SU-DHL-6 (cell line): Measurements from ENCODE around the gene NUB1.

Experiments
- H2AFZ ChIP-seq: fragments of 200-600 bp; sonication (generic); 2 replicates; pipeline ENCODE4 v1.6.1; 2014; ENCODE audit warnings: low read depth, mild to moderate bottlenecking, moderate library complexity, mixed read lengths, antibody characterized with exemption, low read length; ENCODE audit not compliant: severe bottlenecking
- H3F3A ChIP-seq: fragments of 200-600 bp; shearing (Covaris generic); 2 replicates; pipeline ENCODE4 v1.6.0; 2016; ENCODE audit warnings: antibody characterized with exemption, mild to moderate bottlenecking; ENCODE audit not compliant: insufficient read depth
- H3K27ac ChIP-seq: fragments of 200-600 bp; sonication (generic); 2 replicates; pipeline ENCODE4 v1.5.1; 2016; ENCODE audit warnings: low read depth, mild to moderate bottlenecking, low read length, moderate library complexity, mixed read lengths
- H3K27me3 ChIP-seq: fragments of 200-600 bp; sonication (generic), shearing (Covaris generic); 2 replicates; pipeline ENCODE4 v1.6.0; 2014; ENCODE audit warnings: mild to moderate bottlenecking, low read length
- H3K36me3 ChIP-seq: fragments of 200-600 bp; sonication (generic); 2 replicates; pipeline ENCODE4 v1.6.1; 2014; ENCODE audit warnings: mild to moderate bottlenecking, low read length, mixed read lengths
- H3K4me2 ChIP-seq: fragments of 300-600, 200-600 bp; shearing (Covaris generic), sonication (generic); 2 replicates; pipeline ENCODE4 v1.6.0; 2014; ENCODE audit warnings: low read length, low read depth, mild to moderate bottlenecking; ENCODE audit not compliant: poor library complexity, severe bottlenecking
- H3K4me3 ChIP-seq: fragments of 200-600 bp; sonication (generic); 2 replicates; pipeline ENCODE4 v1.5.1; 2014; ENCODE audit warnings: antibody characterized with exemption, low read length, mild to moderate bottlenecking, mixed read lengths; ENCODE audit not compliant: insufficient read depth, poor library complexity, severe bottlenecking
- H3K79me2 ChIP-seq: fragments of 200-600 bp; sonication (generic); 2 replicates; pipeline ENCODE4 v1.6.1; 2014; ENCODE audit warnings: mild to moderate bottlenecking, low read length, moderate library complexity; ENCODE audit not compliant: insufficient read depth
- H3K9ac ChIP-seq: fragments of 200-600 bp; sonication (generic); 2 replicates; pipeline ENCODE4 v1.7.0; 2014; ENCODE audit warnings: mild to moderate bottlenecking, low read length
- H3K9me2 ChIP-seq: fragments of 200-600 bp; sonication (generic); replicated peaks from 2 replicates; pipeline ENCODE4 v1.6.1; 2014; ENCODE audit warnings: low read length; ENCODE audit not compliant: insufficient read depth
- H3K9me3 ChIP-seq: fragments of 200-600 bp; sonication (generic); 2 replicates; pipeline ENCODE4 v1.6.1; 2014; ENCODE audit warnings: low read length, mixed read lengths; ENCODE audit not compliant: insufficient read depth
- H4K20me1 ChIP-seq: fragments of 200-600 bp; sonication (generic); 2 replicates; pipeline ENCODE4 v1.6.1; 2014; ENCODE audit warnings: low read depth, mild to moderate bottlenecking, antibody characterized with exemption, low read length, moderate library complexity, mixed read lengths
- EZH2phosphoT487 ChIP-seq: fragments of 200-600 bp; sonication (generic), shearing (Covaris generic); conservative IDR thresholded peaks from 2 replicates; pipeline ENCODE4 v1.6.1; 2018; ENCODE audit warnings: mild to moderate bottlenecking, antibody characterized with exemption, low read length, moderate library complexity, mixed read lengths
- TF ChIP-seq, protein P1 (sequence below): fragments of 200-600 bp; sonication (generic); IDR thresholded peaks from one replicate; pipeline ENCODE4 v1.5.1; 2017; ENCODE audit warnings: antibody characterized with exemption, mild to moderate bottlenecking, low read length, moderate library complexity; ENCODE audit not compliant: insufficient read depth, poor library complexity, severe bottlenecking

The NUB1 gene

DNA sequence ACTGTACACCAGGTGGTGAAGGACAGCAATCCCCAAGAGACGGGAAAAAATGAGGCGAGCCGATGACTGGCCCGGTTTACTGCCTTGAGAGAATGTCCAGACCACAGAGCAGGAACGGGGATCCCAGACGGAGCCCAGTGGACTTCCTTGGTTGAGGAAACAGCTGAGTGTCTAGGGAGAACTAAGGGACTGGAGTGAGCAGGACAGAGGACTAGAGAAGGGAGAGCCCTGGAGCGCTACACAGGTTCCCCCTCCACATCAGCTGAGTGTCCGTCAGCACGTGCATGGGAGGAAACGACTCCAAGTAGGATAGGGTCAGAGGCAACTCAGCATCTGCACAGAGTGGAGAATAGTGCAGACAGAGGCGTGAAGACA lies 75.3 kb downstream of the NUB1 start:
- no peaks in the 10 kb centered on the region for H3F3A ChIP-seq
- H3K4me2 ChIP-seq = no peak overlapping the region
- no peak overlapping the region for H3K4me3 ChIP-seq
- H4K20me1 ChIP-seq = no peaks in the 10 kb centered on the region
- no peaks in the 10 kb centered on the region for H3K79me2 ChIP-seq
- H3K9me3 ChIP-seq = no peaks in the 10 kb centered on the region; the same call in 1 of the 2 replicates
- H3K9me2 ChIP-seq = no peaks in the 10 kb centered on the region
- no peak overlapping the region for H2AFZ ChIP-seq
- no peak overlapping the region for H3K27ac ChIP-seq
- TF ChIP-seq EZH2phosphoT487 = no peak
- TF ChIP-seq, protein P1, sequence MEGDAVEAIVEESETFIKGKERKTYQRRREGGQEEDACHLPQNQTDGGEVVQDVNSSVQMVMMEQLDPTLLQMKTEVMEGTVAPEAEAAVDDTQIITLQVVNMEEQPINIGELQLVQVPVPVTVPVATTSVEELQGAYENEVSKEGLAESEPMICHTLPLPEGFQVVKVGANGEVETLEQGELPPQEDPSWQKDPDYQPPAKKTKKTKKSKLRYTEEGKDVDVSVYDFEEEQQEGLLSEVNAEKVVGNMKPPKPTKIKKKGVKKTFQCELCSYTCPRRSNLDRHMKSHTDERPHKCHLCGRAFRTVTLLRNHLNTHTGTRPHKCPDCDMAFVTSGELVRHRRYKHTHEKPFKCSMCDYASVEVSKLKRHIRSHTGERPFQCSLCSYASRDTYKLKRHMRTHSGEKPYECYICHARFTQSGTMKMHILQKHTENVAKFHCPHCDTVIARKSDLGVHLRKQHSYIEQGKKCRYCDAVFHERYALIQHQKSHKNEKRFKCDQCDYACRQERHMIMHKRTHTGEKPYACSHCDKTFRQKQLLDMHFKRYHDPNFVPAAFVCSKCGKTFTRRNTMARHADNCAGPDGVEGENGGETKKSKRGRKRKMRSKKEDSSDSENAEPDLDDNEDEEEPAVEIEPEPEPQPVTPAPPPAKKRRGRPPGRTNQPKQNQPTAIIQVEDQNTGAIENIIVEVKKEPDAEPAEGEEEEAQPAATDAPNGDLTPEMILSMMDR = no peak
- H3K9ac ChIP-seq = no peak overlapping the region
- no peaks in the 10 kb centered on the region for H3K36me3 ChIP-seq
- no peaks in the 10 kb centered on the region for H3K27me3 ChIP-seq

DNA sequence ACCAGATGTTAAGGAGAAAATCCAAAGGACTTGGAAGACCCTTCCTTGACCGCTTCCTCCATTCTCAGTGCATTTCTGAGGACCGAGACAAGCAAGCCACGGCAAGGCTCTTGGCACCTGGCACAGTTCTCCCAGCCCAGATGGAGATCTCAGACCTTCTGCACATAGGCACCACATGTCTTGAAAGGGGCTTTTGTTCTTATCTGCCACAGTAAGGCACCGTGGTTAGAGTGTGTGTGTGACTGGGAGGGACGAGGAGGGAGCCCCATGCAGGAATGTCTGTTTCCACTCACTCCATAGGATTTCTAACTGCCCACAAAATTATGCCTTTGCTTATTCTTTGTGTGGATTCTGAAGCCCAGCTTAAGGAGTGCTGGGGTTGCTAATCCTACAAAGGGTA lies 78.5 kb downstream of the NUB1 start:
- Histone ChIP-seq H3F3A (no peaks in the 10 kb centered on the region), H4K20me1 (no peaks in the 10 kb centered on the region), H3K4me3 (no peak overlapping the region), H3K4me2 (no peak overlapping the region), H3K9ac (no peak overlapping the region), H3K79me2 (no peaks in the 10 kb centered on the region), H3K27ac (no peak overlapping the region), H3K36me3 (no peaks in the 10 kb centered on the region), H3K9me2 (no peaks in the 10 kb centered on the region), H2AFZ (no peak overlapping the region), H3K9me3 (no peaks in the 10 kb centered on the region; the same call in 1 of the 2 replicates), H3K27me3 (no peaks in the 10 kb centered on the region)
- TF ChIP-seq EZH2phosphoT487 = no peak
- TF ChIP-seq, protein P1 = no peak

DNA sequence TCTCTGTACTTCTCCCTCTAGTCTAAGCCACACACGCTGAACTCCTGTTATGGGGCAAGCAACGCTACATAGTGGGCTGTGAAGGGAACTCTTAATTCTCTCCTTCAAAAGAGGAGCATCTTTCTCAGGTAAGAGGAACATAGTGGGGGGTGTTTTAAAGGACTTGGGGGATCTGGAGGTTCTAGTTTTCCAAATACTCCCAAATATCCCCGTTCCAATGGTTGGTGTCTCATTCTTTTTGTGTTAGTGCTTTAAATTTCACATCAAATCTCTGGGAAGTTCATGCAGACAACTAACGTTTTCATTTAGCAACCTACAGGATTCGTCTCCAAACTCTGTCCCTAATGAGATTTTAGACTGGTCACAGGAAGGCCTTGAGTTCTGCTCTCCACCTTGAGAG lies 80.6 kb downstream of the NUB1 start:
- Histone ChIP-seq H3K79me2 (no peaks in the 10 kb centered on the region), H3K4me2 (no peak overlapping the region), H3K4me3 (no peak overlapping the region), H3K27ac (no peak overlapping the region), H2AFZ (no peak overlapping the region), H3K9me2 (no peaks in the 10 kb centered on the region), H3K36me3 (no peaks in the 10 kb centered on the region), H4K20me1 (no peaks in the 10 kb centered on the region), H3F3A (no peaks in the 10 kb centered on the region), H3K27me3 (no peaks in the 10 kb centered on the region), H3K9ac (no peak overlapping the region), H3K9me3 (no peaks in the 10 kb centered on the region; the same call in 1 of the 2 replicates)
- TF ChIP-seq EZH2phosphoT487 = no peak
- TF ChIP-seq, protein P1 = no peak

DNA sequence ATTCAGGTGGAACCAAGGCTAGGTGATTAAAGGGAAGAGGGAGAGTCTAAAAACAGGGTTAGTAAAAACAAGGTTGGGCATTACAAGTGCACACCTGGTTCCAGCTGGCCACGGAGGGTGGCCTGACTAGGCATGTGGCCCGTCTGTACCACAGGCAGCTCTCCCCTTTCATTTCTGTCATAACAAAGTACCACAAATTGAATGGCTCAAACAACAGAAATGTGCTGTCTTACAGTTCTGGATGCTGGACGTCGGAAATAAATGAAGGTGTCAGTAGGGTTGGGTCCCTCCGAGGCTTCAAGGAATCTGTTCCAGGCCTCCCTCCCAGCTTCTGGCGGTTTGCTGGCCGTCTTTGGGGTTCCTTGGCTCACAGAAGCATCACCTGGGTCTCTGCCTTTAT lies 81.6 kb downstream of the NUB1 start:
- H3K4me3 ChIP-seq = no peak overlapping the region
- no peak overlapping the region for H3K9ac ChIP-seq
- H4K20me1 ChIP-seq = no peaks in the 10 kb centered on the region
- H2AFZ ChIP-seq = no peak overlapping the region
- no peak overlapping the region for H3K27ac ChIP-seq
- H3F3A ChIP-seq = no peaks in the 10 kb centered on the region
- H3K27me3 ChIP-seq = no peaks in the 10 kb centered on the region
- H3K79me2 ChIP-seq = no peaks in the 10 kb centered on the region
- H3K9me3 ChIP-seq = no peaks in the 10 kb centered on the region; the same call in 1 of the 2 replicates
- no peak overlapping the region for H3K4me2 ChIP-seq
- H3K9me2 ChIP-seq = no peaks in the 10 kb centered on the region
- no peak for TF ChIP-seq EZH2phosphoT487
- TF ChIP-seq, protein P1 = no peak
- no peaks in the 10 kb centered on the region for H3K36me3 ChIP-seq
